GM12878 (cell line): Measurements from ENCODE around the gene ASZ1. TPM values are rescaled to one million over a fixed set of nuclear protein-coding genes. Genes with fewer than 3 reads are reported as not detected.

Experiments used
- ATAC-seq: fragments of 200-7000 bp; cut with Tn5 transposase; 3 replicates; pipeline ENCODE4 v1.9.1; 2020; ENCODE audit warnings: mild to moderate bottlenecking, moderate library complexity
- BruUV-seq: library from RNA; stranded (reverse); fragments of 400-500 nt; replicated peaks from 2 replicates; lab custom pipeline; 2021; lab: Mats Ljungman, UMichigan
- CTCF ChIA-PET: fragments of 300-600 bp; sonication (Branson Sonifier 250); formaldehyde crosslinking; extraction: SDS; loops from one replicate; lab custom pipeline; 2021; ENCODE audit warnings: inconsistent platforms; lab: Yijun Ruan, JAX
- POLR2A ChIA-PET: fragments of 350-600 bp; formaldehyde crosslinking; extraction: SDS; loops from one replicate; lab custom pipeline; 2021; ENCODE audit warnings: inconsistent platforms; lab: Charles Lee
- RAD21 ChIA-PET: fragments of 300-600 bp; sonication (Branson Sonifier 250); formaldehyde crosslinking; loops from one replicate; lab custom pipeline; 2023; ENCODE audit warnings: antibody characterized with exemption; ENCODE audit not compliant: unreplicated experiment; lab: Charles Lee
- SMC1A ChIA-PET: fragments of 300-600 bp; sonication (Branson Sonifier 250); formaldehyde crosslinking; loops from one replicate; lab custom pipeline; 2023; ENCODE audit not compliant: unreplicated experiment, uncharacterized antibody; lab: Charles Lee
- DNase-seq: peaks from one replicate; pipeline ENCODE4 v3.0.0-alpha.2; 2011; ENCODE audit warnings: low read depth, low spot score
- FAIRE-seq: peaks from 3 replicates; lab custom pipeline; 2011; peaks lifted over from hg19 to GRCh38; lab: Jason Lieb, UNC
- H2AFZ ChIP-seq: 2 replicates; pipeline ENCODE4 v1.6.0; 2011; ENCODE audit warnings: low read depth, low read length, control low read depth; ENCODE audit not compliant: control insufficient read depth
- H3K27ac ChIP-seq: 2 replicates; pipeline ENCODE4 v1.5.1; 2011; ENCODE audit warnings: control low read depth; ENCODE audit not compliant: control insufficient read depth, insufficient read depth
- H3K27me3 ChIP-seq, 2 experiments: replicated peaks in 1 of 2; 2 replicates each; pipeline versions ENCODE4 v1.6.0 to v1.6.1; 2011; ENCODE audit warnings: low read length in 1 of 2; ENCODE audit not compliant: control insufficient read depth in 2 of 2, insufficient read depth in 2 of 2
- H3K36me3 ChIP-seq, 2 experiments: 2 replicates each; pipeline ENCODE4 v1.5.1; 2011; ENCODE audit warnings: low read length in 1 of 2; ENCODE audit not compliant: control insufficient read depth in 2 of 2, insufficient read depth in 2 of 2
- H3K4me1 ChIP-seq: 2 replicates; pipeline ENCODE4 v1.6.1; 2011; ENCODE audit warnings: mild to moderate bottlenecking, low read length, moderate library complexity, mixed read lengths; ENCODE audit not compliant: control insufficient read depth, insufficient read depth
- H3K4me2 ChIP-seq: 2 replicates; pipeline ENCODE4 v1.6.0; 2011; ENCODE audit warnings: control low read depth; ENCODE audit not compliant: control insufficient read depth, insufficient read depth
- H3K4me3 ChIP-seq: fragments of 200-600 bp; sonication (generic); 2 replicates; pipeline ENCODE4 v1.5.1; 2016
- H3K79me2 ChIP-seq: 2 replicates; pipeline ENCODE4 v1.6.0; 2011; ENCODE audit warnings: low read length; ENCODE audit not compliant: control insufficient read depth, insufficient read depth
- H3K9ac ChIP-seq: 2 replicates; pipeline ENCODE4 v1.8.0; 2011; ENCODE audit warnings: low read length, control low read depth, mixed read lengths; ENCODE audit not compliant: control insufficient read depth, insufficient read depth
- H3K9me3 ChIP-seq: replicated peaks from 3 replicates; pipeline ENCODE4 v1.5.1; 2011; ENCODE audit warnings: mild to moderate bottlenecking, low read length; ENCODE audit not compliant: control insufficient read depth, insufficient read depth
- H4K20me1 ChIP-seq: 2 replicates; pipeline ENCODE4 v1.6.0; 2011; ENCODE audit not compliant: control insufficient read depth, insufficient read depth
- CEBPB ChIP-seq, 2 experiments: fragments of 150-350 bp in 1 of 2; IDR thresholded peaks; 2 replicates each; pipeline ENCODE4 v1.6.1; 2012 to 2014; ENCODE audit warnings: low read depth in 2 of 2, low read length in 2 of 2, borderline replicate concordance in 1 of 2, inconsistent platforms in 1 of 2
- ESRRA ChIP-seq: IDR thresholded peaks from 2 replicates; pipeline ENCODE4 v1.6.1; 2012; ENCODE audit warnings: mild to moderate bottlenecking, low read length, improper control_type of control experiment
- FOS ChIP-seq: IDR thresholded peaks from 3 replicates; pipeline ENCODE4 v1.6.1; 2011; ENCODE audit warnings: borderline replicate concordance; ENCODE audit not compliant: insufficient read length; ENCODE audit errors: extremely low read depth
- SIN3A ChIP-seq: IDR thresholded peaks from 2 replicates; pipeline ENCODE4 v1.6.1; 2012; ENCODE audit warnings: low read depth, low read length, improper control_type of control experiment
- ZBTB40 ChIP-seq: fragments of 450-650 bp; IDR thresholded peaks from 2 replicates; pipeline ENCODE4 v1.6.1; 2016; ENCODE audit warnings: mild to moderate bottlenecking, moderate library complexity, borderline replicate concordance
- in situ Hi-C: fragments of 300-500 bp; cut with MboI; formaldehyde crosslinking; loops from 9 replicates; pipeline ENCODE4 v1.14.3; 2018; ENCODE audit warnings: mixed read lengths
- intact Hi-C: fragments of 100-400 bp; cut with micrococcal nuclease; formaldehyde crosslinking; loops from one replicate; pipeline ENCODE4 v1.14.2; 2022; ENCODE audit not compliant: unreplicated experiment
- polyA plus RNA-seq, 11 experiments: library from polyadenylated mRNA; depleted of rRNA in 4 of 11; unstranded in 6 of 11; stranded (reverse) in 5 of 11; fragments of >200 nt; fragmentation: Nextera tagmentation in 4 of 11; fragmentation: Illumina TruSeq in 1 of 11; extraction: Ambion mirVana in 4 of 11; extraction: Trizol in 1 of 11; gene quantifications; 1 replicate in 1 of 11; 2 replicates in 10 of 11; pipeline versions ENCODE4 v1.2.1 to v1.2.3, GENCODE V29; 2011 to 2016; ENCODE audit warnings: inconsistent platforms in 2 of 11, missing spikeins in 2 of 11, low read depth in 1 of 11
- total RNA-seq, 4 experiments: library from RNA; depleted of rRNA in 3 of 4; stranded (reverse); fragments of >200 nt in 3 of 4; fragmentation: Illumina TruSeq in 1 of 4; extraction: Trizol in 1 of 4; gene quantifications; 2 replicates each; pipeline versions ENCODE4 v1.2.1 to v1.2.3, GENCODE V29; 2013 to 2021

ASZ1 gene
- total and polyA plus RNA-seq, 10 of the 15 experiments (the other 5 are each of a cell fraction or from before 2014, with no cell fraction given) = 0.04 to 0.09 (median 0.06) TPM; not detected in 5

GRCh38 chr7:117332031-117332430 is 95.3 kb downstream of the ASZ1 start:
- H3K36me3 ChIP-seq = no peaks in the 10 kb centered on the region
- in situ Hi-C loops (no loop called here), intact Hi-C loops (no loop called here)
- no peaks in the 10 kb centered on the region; the same call in 2 of the 3 replicates for H3K9me3 ChIP-seq
- FAIRE-seq (no peak), ATAC-seq (no peak), DNase-seq (no peak)
- H4K20me1 ChIP-seq = no peaks in the 10 kb centered on the region
- H3K4me2 ChIP-seq = no peak overlapping the region
- no peak overlapping the region for H3K9ac ChIP-seq
- H3K27me3 ChIP-seq = no peaks in the 10 kb centered on the region
- TF ChIP-seq FOS (no peak), CEBPB (IDR thresholded peaks at IDR 0.05; ENCODE audit: borderline replicate concordance in 1 of 2, low read depth in 2 of 2, low read length in 2 of 2) (no peak), ESRRA (no peak), ZBTB40 (no peak), SIN3A (no peak)
- BruUV-seq = no TSS peak
- RAD21 ChIA-PET = no interaction called here
- SMC1A ChIA-PET = interaction anchor here (0.5 kb wide), 1 partner anchor 16 kb away, joined by 3 read pairs; no protein-coding TSS in a partner anchor
- H3K27ac ChIP-seq = no peak overlapping the region
- POLR2A ChIA-PET = no interaction called here
- CTCF ChIA-PET = interaction anchor here (0.8 kb wide), 1 partner anchor 16 kb away, joined by 3 read pairs; no protein-coding TSS in a partner anchor
- no peak overlapping the region for H3K4me3 ChIP-seq
- no peaks in the 10 kb centered on the region for H3K79me2 ChIP-seq
- H3K4me1 ChIP-seq = no peaks in the 10 kb centered on the region
- H2AFZ ChIP-seq = no peak overlapping the region
